HG03103 (cell line): ENCODE data around the gene MAEA.
A peak's percentile ranks its signal among the peaks of the same experiment; 100 is the strongest.

ENCODE experiments used
- ATAC-seq: cut with Tn5 transposase; IDR thresholded peaks from one replicate; pipeline ENCODE4 v1.9.1; 2021; ENCODE audit warnings: low read depth; ENCODE audit not compliant: unreplicated experiment

Gene MAEA

DNA sequence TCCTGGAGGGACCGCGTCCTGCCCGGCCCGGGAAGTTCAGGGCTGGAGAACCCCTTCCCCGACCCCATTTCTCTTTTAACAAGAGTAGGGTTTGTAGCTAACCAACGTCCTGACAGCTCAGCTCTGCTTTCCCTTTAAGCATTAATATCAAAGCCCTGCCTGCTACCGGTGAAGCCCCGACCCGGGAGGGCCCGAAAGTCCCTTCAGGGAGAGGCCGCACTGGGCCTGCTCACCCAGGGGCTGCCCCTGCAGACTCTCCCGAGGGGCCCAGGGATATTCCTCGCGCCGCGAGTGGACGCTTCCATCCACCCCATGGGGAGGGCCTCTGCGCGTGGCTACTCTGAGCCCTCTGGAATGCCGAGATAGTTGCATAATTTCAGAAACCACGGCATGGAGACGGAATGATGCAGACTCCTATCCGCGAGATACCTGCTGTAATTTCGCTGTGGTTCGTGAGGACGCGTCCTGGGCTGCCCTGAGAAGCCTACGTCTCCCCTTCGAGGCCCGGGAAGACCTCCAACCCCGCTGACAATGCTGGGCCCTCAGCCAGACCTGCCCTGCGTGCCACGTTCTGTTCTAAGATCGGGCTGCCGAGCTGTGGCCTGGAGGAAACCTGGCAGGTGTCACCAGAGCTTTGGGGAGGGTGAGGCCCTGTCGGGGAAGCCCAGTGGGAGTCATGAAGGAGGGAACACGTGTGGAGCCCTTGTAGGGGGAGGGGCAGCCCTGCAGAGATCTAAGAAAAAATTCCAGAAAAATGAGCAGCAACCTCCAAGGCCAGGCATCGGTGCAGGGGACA is 39.8 kb upstream of the MAEA start:
- peak; percentile 3 for ATAC-seq

DNA sequence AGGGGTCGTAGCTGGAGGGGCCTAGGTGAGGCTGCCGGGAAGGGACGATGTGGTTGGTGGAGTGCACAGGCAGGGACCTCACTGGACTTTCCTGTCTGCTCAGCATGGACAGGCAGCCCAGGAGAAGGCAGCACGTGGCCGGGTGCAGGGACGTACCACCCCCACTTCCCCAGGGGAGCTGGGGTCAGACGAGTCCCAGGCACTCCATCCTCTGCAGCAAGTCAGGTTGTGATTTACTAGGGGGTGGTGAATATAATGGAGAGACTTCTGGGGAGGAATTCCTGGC is 39.2 kb upstream of the MAEA start:
- ATAC-seq = no peak

- ATAC-seq = no peak
Measured at GRCh38 chr4:1250921-1251772, 38.5 kb upstream of the MAEA start.

GRCh38 chr4:1251773-1252066 is 38.0 kb upstream of the MAEA start:
- no peak for ATAC-seq

- no peak for ATAC-seq
Measured at GRCh38 chr4:1252928-1253492, 36.7 kb upstream of the MAEA start.

DNA sequence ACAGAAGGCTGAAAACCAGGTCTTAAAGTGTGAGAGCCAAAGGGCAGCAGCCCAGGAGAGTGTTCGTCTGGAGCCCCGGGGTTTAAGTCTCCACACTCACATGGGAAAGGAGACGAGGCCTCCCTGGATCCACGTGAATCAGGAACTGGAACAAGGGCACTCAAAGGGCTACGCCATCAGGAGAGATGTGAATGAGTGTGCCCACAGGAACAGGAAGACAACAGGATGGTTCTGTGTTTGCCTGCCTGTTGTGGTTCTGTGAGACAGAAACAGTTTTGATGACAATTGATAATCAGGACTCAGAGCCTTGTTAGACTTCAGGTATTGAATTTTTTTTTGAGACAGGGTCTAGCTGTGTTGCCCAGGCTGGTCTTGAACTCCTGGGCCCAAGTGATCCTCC is 35.9 kb upstream of the MAEA start:
- ATAC-seq = no peak

DNA sequence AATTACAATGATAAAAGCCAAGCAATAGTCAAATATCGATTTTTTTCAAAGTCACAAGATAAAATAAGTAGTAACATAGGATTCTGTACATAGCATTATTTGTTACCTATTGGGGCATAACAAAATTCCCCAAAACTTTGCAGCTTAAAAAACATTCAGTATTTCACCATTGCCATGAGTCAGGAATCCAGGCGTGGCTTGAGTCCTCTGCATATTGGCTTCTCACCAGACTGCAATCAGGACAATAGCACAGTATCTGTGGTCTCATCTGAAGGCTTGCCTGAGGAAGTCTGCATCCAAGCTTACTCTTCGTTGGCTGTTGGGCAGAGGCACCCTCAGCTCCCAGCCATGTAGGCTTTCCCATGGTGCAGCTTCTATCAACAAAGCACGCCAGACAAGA is 34.5 kb upstream of the MAEA start:
- no peak for ATAC-seq

DNA sequence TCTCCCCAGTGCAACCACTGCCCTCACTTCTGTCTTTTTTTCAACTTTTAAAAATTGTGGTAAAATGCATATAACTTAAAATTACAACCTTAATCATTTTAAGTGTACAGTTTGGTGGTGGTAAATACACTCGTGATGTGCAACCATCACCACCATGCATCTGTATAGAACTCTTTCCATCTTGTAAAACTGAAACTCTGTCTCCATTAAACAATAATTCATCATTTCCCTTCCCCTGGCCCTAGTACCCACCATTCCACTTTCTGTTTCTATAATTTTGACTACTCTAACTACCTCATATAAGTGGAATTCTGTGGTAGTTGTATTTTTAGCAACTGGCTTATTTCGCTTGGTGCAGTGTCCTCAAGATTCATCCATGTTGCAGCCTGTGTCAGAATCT is 34.0 kb upstream of the MAEA start:
- no peak for ATAC-seq

DNA sequence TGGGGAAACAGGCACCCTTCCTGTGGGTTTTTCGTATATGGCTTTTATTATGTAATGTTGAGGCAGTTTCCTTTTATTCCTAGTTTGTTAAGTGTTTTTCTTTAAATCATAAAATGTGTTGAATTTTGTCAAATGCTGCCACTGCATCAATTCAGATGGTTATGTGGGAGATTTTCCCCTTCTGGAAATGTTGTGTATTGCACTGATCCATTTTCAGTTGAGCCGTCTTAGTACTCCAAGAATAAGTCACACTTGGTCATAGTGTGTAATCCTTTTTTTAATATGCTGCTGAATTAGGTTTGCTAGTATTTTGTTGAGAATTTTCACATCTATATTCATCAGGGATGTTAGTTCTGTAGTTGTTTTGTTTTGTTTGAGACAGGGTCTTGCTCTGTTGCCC is 31.2 kb upstream of the MAEA start:
- no peak for ATAC-seq

GRCh38 chr4:1259966-1260365 is 29.7 kb upstream of the MAEA start:
- ATAC-seq = no peak

DNA sequence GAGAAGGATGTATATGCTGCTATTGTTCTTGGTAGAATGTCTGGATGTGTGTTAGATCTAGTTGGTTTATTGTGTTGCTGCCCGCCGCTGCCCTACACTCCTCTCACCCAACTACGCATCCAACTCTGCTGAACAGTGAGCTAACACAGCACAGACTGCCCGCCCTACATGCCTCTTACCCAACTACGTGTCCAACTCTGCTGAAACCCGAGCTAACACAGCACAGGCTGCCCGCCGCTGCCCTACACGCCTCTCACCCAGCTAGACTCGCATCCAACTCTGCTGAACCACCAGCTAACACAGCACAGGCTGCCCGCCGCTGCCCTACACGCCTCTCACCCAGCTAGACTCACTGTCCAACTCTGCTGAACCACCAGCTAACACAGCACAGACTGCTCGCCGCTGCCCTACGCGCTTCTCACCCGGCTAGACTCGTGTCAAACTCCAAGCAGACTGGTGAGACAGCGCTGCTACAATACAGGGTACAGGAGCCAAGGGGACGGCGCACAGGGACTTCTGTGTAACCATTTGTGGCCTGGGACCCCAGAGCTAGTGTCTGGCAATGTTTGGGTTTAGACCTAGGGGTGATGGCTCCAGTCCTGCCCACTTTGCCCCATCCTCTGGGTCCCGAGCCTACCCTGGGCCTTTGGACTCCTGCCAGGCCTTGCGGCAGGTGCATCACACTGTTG is 29.1 kb upstream of the MAEA start:
- ATAC-seq = no peak

- ATAC-seq = no peak
Measured at GRCh38 chr4:1261107-1261928, 28.4 kb upstream of the MAEA start.

DNA sequence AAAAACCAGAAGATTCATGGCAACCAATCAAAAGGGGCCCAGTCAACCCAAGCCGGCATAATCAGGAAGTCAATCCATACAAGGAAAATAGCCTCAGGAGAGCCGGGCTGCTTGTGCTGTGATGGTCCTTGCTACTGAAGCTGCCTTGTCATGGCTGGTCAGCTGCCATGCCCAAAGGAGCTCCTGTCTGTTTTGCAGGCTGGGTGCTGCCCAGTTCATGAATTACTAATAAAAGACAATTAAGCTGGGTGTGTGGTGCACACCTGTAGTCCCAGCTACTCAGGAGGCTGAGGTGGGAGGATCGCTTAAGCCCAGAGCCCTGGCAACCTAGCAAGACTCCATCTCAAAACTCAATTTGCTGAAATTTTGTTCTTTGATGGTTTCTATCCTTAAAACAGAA is 24.7 kb upstream of the MAEA start:
- no peak for ATAC-seq

GRCh38 chr4:1265351-1265750 is 24.3 kb upstream of the MAEA start:
- no peak for ATAC-seq

GRCh38 chr4:1266881-1267763 is 22.6 kb upstream of the MAEA start:
- ATAC-seq = no peak

DNA sequence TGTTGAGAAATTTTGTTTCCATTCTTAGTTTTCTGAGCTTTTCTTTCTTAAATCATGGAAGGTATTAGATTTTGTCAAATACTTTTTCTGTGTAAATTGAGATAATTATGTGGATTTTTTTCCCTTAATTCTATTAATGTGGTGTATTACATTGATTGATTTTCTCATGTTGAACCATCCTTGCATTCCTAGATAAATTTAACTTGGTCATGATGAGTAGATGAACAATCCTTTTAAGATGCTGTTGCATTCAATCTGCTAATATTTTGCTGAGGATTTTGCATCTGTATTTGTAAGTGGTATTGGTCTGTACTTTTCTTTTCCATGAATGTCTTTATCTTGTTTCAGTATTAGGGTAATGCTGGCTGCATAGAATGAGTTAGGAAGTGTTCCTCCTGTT is 20.5 kb upstream of the MAEA start:
- no peak for ATAC-seq

DNA sequence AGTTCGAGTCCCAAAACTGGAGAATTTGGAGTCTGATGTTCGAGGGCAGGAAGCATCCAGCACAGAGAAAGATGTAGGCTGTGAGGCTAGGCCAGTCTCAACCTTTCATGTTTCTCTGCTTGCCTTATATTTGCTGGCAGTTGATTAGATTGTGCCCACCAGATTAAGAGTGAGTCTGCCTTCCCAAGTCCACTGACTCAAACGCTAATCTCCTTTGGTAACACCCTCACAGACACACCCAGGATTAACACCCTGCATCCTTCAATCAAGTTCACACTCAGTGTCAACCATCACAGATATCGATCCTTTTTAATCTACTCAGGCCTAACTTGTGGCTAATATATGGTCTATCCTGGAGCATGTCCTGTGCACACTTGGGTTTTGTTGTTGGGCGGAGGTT is 18.0 kb upstream of the MAEA start:
- no peak for ATAC-seq

DNA sequence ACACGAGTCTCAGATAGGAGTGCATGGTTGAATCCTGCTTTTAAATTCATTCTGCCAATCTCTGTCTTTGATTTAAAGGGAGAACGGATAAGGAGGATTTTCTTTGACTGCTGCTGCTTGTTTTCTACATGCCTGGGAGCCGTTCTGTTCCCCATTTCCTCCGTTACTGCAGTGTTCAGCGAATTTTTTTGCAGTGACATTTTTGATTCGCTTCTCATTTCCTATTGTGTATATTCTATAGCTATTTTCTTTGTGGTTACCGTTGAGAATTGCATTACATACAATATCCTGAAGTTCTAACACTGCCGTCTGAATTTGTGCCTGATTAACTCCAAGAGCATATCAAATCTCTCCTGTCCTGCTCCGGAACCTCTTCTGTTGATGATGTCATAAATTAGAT is 14.8 kb upstream of the MAEA start:
- no peak for ATAC-seq

DNA sequence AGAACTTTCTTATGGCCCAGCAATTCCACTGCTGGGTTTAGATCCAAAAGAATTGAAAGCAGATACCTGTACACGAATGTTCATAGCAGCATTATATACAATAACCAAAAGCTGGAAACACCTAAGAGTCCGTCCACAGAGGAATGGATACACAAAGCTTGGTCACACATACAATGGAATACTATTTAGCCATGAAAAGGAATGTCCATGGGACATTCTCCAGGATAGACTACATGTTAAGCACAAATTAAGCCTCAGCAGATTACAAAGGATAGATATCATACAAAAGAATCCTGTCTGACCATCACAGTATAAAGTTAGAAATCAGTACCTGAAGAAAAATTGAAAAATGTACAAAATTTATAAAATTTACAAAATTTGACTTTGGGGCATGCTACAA is 12.7 kb upstream of the MAEA start:
- no peak for ATAC-seq
